Mucosa of descending colon (tissue), 3 donors: ENCODE measurements around the gene IGSF3. TPM values are rescaled to one million over a fixed set of nuclear protein-coding genes. Genes with fewer than 3 reads are reported as not detected.
"Not testable (repeated sequence)": the region's sequence is repeated elsewhere in the genome, so short reads cannot be mapped to it uniquely, and the experiment has no call there.

Source experiments
- ATAC-seq: fragments of 200-7000 bp; cut with Tn5 transposase; one replicate; pipeline ENCODE4 v1.9.1; 2020; ENCODE audit warnings: mild to moderate bottlenecking, moderate library complexity
- DNase-seq, 3 donors: peaks; one replicate each; pipeline ENCODE4 v3.0.0-alpha.2; 2020
- H3K36me3 ChIP-seq: fragments of 200-600 bp; one replicate; pipeline ENCODE4 v1.8.0; 2021; ENCODE audit warnings: low read depth, mild to moderate bottlenecking
- H3K4me1 ChIP-seq: fragments of 200-600 bp; one replicate; pipeline ENCODE4 v1.8.0; 2021; ENCODE audit warnings: low read depth, mild to moderate bottlenecking
- H3K4me3 ChIP-seq: fragments of 200-600 bp; one replicate; pipeline ENCODE4 v1.8.0; 2021; ENCODE audit warnings: mild to moderate bottlenecking
- H3K9me3 ChIP-seq: fragments of 200-600 bp; one replicate; pipeline ENCODE4 v1.8.0; 2021; ENCODE audit warnings: mild to moderate bottlenecking
- intact Hi-C, 2 donors: fragments of 100-400 bp; cut with DNase I in 1 of 2; cut with micrococcal nuclease in 1 of 2; formaldehyde crosslinking; loops; one replicate each; pipeline versions ENCODE4 v1.11.0 to v1.11.1; 2022; cut with DNase I, micrococcal nuclease
- total RNA-seq, 3 donors: library from RNA; stranded (reverse); fragmentation: NEBNext Ultra II Directional in 2 of 3; extraction: Animal tissue kit (Norgen Biotek cat#: 25700) in 2 of 3; gene quantifications; one replicate each; pipeline versions ENCODE4 v1.2.1 to v1.2.4, GENCODE V29; 2021 to 2023
- TF ChIP-seq, protein P1 (sequence below): fragments of 200-600 bp; IDR thresholded peaks from one replicate; pipeline ENCODE4 v1.8.0; 2022; ENCODE audit warnings: antibody characterized with exemption, mild to moderate bottlenecking
- donor health status: DM: no; HTN: no; CAD: no; lungs with moderate emphysema.
- donor health status: DM: no; HTN: no; CAD: no.
- donor health status: DM: no; HTN: yes; CAD: no.

IGSF3 gene
- total RNA-seq, 3 donors from 2014 or later, result 20.9 to 35.4 (median 27.4) TPM

DNA sequence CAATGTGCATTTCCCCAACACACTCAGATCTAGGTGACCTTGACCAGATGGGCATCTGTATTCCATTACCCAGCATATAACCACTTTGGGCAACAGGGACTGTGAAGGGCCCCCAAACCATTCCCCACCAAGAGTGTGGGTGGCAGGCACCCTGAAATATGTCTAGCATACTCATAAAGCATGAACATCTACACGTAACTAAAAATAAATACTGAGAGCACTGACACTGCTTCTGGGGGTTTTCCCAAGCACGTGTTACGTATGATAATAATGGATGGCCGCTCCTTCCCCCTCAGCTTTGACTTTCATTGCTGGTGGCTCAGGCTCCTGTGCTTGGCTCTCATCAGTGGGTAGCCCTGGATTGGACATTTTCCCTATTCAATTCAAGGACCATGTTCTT is 39.1 kb downstream of the IGSF3 start:
- TF ChIP-seq, protein P1, sequence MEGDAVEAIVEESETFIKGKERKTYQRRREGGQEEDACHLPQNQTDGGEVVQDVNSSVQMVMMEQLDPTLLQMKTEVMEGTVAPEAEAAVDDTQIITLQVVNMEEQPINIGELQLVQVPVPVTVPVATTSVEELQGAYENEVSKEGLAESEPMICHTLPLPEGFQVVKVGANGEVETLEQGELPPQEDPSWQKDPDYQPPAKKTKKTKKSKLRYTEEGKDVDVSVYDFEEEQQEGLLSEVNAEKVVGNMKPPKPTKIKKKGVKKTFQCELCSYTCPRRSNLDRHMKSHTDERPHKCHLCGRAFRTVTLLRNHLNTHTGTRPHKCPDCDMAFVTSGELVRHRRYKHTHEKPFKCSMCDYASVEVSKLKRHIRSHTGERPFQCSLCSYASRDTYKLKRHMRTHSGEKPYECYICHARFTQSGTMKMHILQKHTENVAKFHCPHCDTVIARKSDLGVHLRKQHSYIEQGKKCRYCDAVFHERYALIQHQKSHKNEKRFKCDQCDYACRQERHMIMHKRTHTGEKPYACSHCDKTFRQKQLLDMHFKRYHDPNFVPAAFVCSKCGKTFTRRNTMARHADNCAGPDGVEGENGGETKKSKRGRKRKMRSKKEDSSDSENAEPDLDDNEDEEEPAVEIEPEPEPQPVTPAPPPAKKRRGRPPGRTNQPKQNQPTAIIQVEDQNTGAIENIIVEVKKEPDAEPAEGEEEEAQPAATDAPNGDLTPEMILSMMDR, result no peak
- ATAC-seq, result no peak
- intact Hi-C loops, result no loop called here
- Histone ChIP-seq H3K9me3 (no peaks in the 10 kb centered on the region), H3K4me3 (no peak overlapping the region), H3K36me3 (no peaks in the 10 kb centered on the region), H3K4me1 (no peaks in the 10 kb centered on the region)
- DNase-seq, result no peak

DNA sequence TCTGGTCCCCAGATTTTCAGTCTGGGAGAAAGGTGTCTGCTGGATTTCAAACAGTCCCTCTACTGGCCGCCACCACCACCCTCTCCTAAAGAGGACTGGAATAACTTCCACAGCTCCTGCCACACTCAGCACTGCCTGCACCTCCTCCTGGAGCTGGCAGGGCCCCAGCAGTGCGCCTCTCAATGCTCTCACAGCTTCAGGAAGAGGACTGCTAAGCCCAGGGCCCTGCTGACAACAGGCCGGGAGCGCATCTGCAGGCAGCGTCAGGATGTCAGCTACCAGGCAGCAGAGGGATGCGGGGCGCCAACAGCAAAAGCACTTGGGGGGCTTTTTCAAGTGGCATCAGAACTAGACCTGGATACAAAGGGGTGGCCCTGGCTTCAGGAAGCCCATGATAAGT is 40.2 kb downstream of the IGSF3 start:
- intact Hi-C loops, H3K36me3 ChIP-seq, DNase-seq: not testable (repeated sequence)

DNA sequence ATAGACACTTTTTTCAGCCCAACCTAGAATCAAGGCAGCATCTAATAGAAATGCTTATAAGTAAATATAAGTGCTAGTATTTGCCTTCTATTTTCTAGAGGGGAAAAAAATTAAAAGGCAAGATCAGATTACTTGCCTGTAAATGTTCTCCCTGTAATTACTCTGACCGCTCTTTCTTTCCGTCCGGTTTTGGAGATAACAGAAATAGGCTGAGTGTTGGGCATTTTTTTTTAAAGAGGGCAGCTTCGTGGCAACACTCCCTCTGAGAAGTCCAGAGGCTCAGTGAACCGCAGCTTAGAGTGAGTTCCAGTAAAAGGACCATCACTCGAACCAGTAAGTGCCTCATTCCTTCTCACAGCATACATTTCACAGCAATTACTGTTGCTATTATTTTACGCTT is 40.6 kb downstream of the IGSF3 start:
- H3K4me1 ChIP-seq, ATAC-seq, H3K36me3 ChIP-seq, H3K9me3 ChIP-seq, DNase-seq, H3K4me3 ChIP-seq, intact Hi-C loops: not testable (repeated sequence)

More for the DNA sequence above, 40.2 kb downstream of the IGSF3 start:
- not testable (repeated sequence) for H3K9me3 ChIP-seq, H3K4me1 ChIP-seq, H3K4me3 ChIP-seq, ATAC-seq

DNA sequence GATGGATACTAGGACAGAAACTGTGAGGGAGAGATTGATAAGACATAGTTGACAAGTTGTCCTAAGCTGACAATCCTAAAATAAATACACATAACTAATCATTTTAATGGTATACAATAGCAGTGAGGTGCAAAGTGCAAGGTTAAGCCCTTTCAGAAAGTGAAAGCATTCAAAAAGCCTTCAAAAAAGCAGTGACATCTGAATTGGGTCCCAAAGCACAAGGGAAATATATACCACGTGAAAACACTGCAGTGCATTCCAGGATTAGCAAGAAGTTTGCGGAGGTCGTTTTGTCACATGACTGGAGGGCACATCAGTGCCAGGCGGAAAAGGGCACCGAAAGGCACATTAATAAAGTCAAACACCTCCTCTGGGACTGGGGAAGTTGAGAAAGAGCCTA is 42.4 kb downstream of the IGSF3 start:
- ATAC-seq, intact Hi-C loops, H3K36me3 ChIP-seq: not testable (repeated sequence)

DNA sequence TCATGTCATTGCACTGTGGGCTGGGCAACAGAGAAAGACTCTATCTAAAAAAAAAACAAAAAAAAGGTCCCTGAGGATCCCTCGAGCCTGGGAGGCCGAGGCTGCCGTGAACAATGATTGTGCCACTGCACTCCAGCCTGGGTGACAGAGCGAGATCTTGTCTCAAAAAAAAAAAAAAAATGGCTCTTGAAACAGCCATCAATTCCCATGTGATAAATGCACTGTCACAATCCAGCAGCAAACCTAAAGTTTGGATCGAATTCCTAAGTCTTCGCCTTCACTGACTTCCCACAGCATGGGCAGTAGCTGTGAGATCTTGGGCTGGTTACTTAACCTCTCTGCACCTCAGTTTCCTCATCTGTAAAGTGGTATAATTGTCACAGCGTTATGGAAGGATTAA is 43.5 kb downstream of the IGSF3 start:
- TF ChIP-seq, protein P1, result no peak
- ATAC-seq, result no peak

More for the DNA sequence above, 42.4 kb downstream of the IGSF3 start:
- not testable (repeated sequence) for DNase-seq, H3K9me3 ChIP-seq, H3K4me3 ChIP-seq, H3K4me1 ChIP-seq

DNA sequence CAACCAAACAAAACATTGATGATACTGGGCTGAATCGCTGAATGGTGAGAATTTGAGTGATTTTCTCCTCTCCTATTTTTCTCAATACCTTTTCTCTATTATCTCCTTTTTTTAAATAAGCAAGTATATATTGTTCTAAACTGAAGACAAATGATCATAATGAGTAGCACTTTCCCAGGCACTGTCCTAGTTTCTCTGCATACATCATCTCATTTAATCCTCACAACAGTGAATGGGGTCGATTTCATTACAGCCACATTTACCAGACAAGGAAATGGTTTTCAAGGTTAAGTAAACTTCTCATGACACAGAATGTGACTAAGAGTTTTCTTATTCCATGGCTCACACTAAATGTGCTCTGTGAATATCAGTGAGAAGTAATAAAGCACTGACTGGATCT is 45.0 kb downstream of the IGSF3 start:
- H3K9me3 ChIP-seq, DNase-seq, H3K36me3 ChIP-seq, intact Hi-C loops, H3K4me1 ChIP-seq, ATAC-seq, H3K4me3 ChIP-seq: not testable (repeated sequence)

More for the DNA sequence above, 43.5 kb downstream of the IGSF3 start:
- no peak overlapping the region for H3K4me3 ChIP-seq
- no peak for DNase-seq
- no peaks in the 10 kb centered on the region for H3K9me3 ChIP-seq
- H3K4me1 ChIP-seq, result no peaks in the 10 kb centered on the region
- H3K36me3 ChIP-seq, result no peaks in the 10 kb centered on the region
- intact Hi-C loops, result no loop called here

DNA sequence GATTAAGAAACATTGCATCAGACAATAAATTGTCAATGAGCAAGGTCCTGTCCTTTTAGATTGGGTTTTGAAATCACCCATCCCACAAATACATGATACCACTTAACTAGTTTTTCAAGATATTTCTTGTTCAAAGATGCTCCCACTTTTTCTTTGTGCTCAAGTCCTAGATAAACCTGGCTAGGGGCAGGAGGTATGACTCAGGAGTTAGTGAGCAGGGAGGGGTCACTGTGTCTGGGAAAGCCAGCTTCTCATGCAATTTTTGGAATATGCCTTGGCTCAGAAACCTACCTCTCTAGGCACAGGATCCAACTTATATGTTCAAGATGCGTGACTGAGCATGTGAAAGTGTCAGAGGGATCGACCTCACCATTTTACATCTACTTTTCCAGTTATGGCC is 45.8 kb downstream of the IGSF3 start:
- ATAC-seq, DNase-seq, H3K4me1 ChIP-seq, intact Hi-C loops, H3K9me3 ChIP-seq, H3K36me3 ChIP-seq, H3K4me3 ChIP-seq: not testable (repeated sequence)

DNA sequence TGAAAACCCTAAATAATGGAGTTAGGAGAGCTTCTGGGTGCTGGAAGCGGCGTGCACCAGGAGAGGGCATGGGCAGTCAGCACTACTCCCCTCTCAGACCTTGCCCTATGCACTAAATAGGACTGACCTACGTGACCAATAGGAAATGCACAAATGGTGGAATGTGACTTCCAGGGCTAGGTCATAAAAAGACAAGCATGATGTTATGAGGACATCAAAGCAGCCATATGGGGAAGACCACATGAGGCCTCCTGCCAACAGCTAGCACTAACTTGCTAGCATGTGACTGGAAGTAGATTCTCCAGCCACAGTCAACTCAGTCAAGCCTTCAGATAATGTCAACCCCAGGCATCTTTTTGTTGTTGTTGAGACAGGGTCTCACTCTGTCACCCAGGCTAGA is 47.1 kb downstream of the IGSF3 start:
- H3K36me3 ChIP-seq, ATAC-seq, H3K4me1 ChIP-seq, H3K9me3 ChIP-seq, DNase-seq, H3K4me3 ChIP-seq, intact Hi-C loops: not testable (repeated sequence)

DNA sequence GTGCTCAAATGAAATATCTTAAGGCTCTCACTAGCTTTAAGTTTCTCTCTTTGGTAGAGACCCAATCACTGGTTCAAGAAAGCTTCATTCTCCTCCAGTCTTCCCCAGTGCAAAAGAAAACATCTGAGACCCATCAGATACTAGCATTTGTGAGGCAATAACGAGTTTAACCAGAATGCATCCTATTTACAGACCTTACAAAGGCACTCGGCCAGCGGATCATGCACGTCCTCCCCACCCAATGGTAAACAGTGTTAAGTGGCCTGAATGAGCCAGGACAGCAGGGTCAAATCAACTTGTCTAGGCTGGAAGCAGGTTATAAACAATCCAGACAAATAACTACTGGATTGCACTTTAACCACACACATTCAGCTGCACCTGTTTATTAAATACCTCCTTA is 48.4 kb downstream of the IGSF3 start:
- ATAC-seq, H3K36me3 ChIP-seq, H3K4me3 ChIP-seq, intact Hi-C loops, H3K4me1 ChIP-seq, H3K9me3 ChIP-seq: not testable (repeated sequence)
- peak; percentile 52 to 63 (median 55) for DNase-seq

DNA sequence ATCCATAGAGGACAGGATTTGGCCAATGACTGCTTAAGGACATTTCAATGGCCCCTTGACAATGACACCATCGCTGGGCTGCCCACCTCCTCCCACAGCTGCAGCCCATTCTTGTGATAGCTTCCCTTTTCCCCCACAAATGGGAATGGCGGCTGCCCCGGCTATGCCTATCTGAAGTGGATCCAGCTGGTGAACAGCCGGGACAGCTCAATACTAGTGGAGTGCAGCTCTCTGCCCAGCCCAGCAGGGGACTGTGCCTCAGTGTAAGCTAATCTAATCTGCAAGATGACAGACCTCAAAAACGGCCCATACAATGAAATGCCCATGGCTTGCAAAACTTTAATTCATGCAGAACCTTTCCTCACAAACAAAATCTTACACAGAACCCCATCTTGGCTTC is 49.7 kb downstream of the IGSF3 start:
- H3K4me3 ChIP-seq, H3K4me1 ChIP-seq, ATAC-seq, intact Hi-C loops, DNase-seq, H3K36me3 ChIP-seq, H3K9me3 ChIP-seq: not testable (repeated sequence)

DNA sequence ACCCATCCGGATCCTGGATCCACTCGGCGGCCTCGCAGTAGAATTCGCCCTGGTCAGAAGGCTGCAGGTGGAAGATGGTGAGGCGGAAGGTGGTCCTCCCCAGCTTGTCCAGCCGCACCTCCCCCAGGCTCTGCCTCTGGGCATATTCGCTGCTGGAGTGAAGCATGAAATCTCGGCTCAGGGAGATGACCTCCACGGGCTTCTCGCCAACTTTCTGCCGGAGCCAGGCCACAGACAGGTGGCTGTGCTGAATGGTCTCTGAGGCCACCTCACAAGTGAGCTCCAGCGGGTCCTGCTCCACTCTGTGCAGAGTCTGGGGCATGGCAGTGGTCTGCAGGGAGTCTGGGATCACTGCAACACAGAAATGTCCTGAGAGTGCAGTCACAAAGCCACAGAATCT is 53.7 kb downstream of the IGSF3 start:
- ATAC-seq, result not testable (repeated sequence)

DNA sequence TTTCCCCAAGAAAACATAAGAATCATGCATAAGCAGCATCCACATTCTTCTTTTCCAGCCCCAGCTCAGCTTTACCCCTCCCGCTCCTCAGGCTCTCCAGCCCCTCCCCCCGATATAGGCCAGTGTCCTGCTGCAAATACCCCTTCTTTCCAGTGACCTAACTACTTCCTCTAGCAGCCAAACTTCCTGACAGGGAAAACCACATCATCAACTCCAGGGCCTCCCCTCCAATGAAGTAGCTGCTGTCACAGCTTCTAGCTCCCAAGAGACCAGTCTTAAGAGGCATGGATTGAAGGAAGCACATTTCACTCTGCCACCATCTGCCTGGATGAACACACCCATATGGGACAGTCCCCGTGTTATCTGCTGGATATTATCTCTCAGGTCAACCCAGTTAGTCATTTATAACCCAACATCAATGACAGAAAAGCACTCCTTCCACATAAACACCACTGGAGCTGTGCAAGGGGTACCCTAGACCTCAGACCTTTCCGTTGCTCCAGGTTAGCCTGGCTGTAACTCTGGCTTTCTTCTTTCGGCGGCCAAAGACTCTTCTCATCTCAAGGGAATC is 57.6 kb downstream of the IGSF3 start:
- ATAC-seq, result peak; percentile 67
- H3K9me3 ChIP-seq, H3K36me3 ChIP-seq, H3K4me1 ChIP-seq, H3K4me3 ChIP-seq, DNase-seq, intact Hi-C loops: not testable (repeated sequence)

More for the DNA sequence above, 53.7 kb downstream of the IGSF3 start:
- DNase-seq, H3K4me1 ChIP-seq, intact Hi-C loops, H3K36me3 ChIP-seq, H3K9me3 ChIP-seq, H3K4me3 ChIP-seq: not testable (repeated sequence)

DNA sequence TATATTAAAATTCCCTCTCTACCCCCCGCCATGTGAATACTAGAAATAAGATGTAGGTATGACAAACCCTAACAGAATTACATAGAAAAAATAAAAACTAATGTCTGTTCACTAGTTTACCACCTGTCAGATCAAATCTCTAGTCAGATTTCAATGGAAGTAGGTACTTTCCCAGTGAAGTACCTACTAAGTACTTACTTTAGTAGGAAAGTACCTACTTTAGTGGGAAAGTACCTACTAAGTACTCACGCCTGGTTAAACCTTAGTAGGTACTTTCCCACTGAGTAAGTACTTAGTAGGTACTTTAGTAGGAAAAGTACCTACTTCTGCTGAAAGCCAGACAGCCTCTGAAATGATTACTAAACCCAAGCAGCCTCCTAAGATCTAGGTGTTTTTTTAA is 58.7 kb downstream of the IGSF3 start:
- H3K4me1 ChIP-seq, H3K9me3 ChIP-seq, DNase-seq, H3K4me3 ChIP-seq, H3K36me3 ChIP-seq, intact Hi-C loops, ATAC-seq: not testable (repeated sequence)
